ENCODE data around the gene PPFIA4.

PPFIA4 gene

DNA sequence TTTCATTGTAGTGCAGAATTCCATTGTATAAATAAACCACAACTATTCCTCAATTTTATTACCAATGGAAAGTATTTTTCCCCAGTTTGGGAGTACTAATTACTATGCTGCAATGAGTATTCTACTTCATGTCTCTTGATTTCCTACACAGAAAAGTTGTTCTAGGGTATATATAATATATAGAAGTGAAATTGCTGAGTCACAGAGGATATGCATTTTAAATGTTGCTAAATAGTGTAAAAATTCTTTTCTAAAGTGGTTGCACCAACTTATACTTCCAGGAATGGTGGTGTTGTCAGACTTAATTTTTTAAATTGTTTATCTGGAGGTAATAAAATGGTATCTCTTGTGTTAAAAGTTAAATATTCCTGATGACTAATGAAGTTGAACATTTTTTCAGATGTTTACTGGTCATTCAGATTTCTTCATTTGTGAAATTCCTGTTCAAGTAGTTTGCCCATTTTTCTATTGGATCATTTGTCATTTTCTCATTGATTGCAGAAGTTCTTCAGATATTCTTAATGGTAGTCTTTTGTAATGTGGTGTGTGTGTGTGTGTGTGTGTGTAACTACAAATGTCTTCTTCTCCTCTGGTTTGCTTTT lies 78.6 kb downstream of the PPFIA4 start:
- peak; percentile 20 for DNase-seq

DNA sequence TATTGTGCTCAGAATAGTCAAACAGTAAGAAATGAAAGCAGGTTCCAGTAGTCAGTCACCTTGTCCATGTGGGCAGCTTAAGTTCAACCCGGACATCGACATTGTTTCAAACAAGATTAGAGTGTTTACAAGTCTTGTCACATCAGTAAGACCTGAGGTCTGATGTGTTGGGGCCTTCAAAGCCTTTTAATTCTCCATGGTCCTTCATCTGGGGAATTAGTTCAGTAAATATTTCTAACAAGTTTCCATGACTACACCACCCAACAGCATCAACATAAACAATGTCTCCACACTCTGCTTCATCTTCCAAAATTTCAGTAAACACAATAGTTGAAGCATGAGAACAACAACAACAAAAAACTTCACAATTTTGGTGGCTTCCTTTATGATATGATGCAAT lies 86.2 kb downstream of the PPFIA4 start:
- no peak for DNase-seq

DNA sequence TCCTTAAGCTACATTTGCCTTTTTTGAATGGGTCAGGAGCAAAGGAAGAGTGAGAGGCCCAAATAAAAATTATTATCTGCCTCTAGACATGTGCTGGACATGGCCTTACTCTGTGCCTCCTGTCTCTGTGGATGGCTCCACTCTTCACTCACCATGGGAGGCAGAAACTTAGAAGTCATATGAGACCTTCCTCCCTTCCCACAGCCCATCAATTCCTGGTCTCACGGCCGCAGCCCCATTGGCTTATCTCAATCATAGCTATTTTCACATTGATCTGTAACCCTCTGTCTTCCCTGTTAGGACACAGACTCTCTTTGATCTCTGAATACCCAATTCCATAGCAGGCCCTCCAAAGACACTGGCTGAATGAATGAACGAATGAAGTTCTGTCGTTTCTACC lies 87.0 kb downstream of the PPFIA4 start:
- no peak for DNase-seq

DNA sequence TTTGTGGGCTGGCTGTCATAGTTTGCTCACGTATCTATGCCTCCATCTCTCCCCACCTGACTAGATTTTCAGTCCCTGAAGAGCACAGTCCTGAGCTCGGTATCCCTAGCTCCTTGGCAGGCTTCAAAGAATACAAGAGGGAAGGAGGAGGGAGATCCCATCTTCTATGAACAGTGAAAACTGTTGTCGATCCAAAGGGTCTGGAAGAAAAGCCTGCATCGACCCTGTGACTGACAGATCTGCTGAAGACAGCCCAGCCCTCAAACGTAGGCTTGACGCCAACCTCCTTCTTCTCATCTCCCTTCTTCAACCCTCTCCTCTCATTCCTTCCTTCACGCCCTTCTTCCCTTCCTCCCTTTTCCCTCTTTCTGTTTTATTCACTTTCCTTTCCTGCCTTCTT lies 87.9 kb downstream of the PPFIA4 start:
- DNase-seq, result no peak

GRCh38 chr1:203116091-203116820 lies 90.0 kb downstream of the PPFIA4 start:
- no peak for DNase-seq

GRCh38 chr1:203117611-203118575 lies 91.6 kb downstream of the PPFIA4 start:
- DNase-seq, result peak; percentile 53

GRCh38 chr1:203120325-203121153 lies 94.2 kb downstream of the PPFIA4 start:
- no peak for DNase-seq

DNA sequence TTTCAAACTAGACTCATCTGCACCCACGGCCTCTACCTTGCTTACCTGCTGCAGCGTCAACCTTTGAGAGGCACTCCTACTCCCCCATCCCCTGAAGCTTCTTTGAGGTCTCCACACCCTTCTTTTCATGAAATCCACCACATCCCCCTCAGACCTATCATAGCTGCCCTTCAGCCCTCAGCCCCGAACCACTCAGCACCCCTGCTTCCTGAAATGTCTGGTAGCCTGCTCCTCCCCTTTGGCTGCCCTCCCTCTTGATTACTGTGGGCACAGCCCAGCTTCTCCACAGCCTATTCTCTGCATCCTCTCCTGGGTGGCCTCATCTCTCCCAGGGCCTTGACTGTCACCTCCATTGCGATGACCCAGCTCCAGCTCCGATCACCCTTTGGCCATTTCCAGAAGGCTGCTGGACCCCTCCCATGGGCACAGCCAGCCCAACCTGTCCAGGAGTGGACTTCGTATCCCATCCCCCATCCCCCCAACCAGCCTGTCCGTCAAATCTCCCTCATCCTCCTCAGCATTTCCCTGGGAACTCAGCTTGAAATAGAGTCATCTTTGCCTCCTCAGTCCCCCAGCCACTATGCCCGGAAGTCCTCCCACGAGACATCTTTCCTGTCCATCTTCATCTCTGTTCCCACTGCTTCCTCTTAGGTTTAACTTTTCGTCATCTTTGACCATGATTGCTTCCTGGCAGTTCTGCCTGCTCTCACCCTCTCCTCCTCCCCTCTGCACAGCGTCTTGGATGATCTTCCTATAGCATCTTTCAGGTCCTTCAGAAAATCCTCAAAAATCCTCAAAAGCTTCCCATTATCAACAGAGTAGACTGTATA lies 95.1 kb downstream of the PPFIA4 start:
- no peak for DNase-seq

DNA sequence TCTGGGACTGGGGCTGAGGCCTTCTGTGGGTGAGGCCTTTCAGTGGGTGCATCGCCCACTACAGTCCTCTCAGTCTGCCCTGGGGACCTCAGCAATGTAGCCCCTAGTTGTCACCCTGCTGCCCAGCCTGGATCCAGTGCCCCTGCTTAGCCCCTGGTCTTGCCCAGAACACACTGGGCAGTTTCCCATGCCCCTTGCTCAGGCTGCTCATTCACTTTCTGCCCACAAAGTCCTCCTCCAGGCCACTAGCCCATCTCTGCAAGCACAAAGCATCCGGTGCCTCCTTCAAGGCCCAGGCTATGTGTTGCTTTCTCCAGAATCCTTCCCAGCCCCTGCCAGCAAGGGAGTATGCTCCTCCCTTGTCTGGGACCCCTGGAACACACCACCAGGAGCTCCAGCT lies 95.9 kb downstream of the PPFIA4 start:
- no peak for DNase-seq

GRCh38 chr1:203124011-203124410 lies 97.7 kb downstream of the PPFIA4 start:
- DNase-seq, result no peak

DNA sequence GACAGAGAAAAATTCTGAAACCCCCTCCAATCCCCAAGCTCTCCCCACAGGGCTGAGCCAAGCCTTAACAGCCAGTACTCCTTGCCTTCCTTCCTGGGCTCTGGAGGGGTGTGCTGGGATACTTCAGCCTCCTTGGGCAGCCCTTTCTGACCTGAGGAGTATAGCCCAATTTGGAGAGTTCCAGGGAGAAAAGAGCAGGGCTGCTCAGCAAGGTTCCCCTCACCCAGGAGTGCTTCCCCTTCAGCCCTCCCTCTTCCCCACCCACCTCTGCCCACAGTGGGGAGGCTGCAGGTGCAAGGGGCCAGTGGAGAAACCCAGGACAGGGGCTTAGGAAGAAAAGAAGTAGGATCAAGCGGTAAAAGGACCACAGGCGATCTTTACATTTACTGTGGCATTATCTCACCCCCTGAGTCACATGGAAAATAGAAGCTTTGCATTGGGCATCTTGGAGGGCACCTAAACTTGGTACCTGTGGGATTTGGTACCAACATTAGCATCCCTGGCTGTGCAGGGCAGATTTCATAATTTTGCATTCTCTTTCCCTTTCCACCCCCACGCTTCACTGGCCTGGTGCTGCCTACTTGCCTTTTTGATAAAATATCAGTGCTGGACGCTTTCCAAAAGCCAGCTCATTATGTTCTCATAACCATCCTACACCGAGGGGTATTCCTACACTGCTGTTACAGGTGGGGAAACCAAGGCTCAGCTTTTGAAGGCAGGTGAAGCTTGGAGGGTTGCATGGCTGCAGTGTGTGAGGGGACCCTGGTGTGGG lies 98.4 kb downstream of the PPFIA4 start:
- DNase-seq, result peak; percentile 12

DNA sequence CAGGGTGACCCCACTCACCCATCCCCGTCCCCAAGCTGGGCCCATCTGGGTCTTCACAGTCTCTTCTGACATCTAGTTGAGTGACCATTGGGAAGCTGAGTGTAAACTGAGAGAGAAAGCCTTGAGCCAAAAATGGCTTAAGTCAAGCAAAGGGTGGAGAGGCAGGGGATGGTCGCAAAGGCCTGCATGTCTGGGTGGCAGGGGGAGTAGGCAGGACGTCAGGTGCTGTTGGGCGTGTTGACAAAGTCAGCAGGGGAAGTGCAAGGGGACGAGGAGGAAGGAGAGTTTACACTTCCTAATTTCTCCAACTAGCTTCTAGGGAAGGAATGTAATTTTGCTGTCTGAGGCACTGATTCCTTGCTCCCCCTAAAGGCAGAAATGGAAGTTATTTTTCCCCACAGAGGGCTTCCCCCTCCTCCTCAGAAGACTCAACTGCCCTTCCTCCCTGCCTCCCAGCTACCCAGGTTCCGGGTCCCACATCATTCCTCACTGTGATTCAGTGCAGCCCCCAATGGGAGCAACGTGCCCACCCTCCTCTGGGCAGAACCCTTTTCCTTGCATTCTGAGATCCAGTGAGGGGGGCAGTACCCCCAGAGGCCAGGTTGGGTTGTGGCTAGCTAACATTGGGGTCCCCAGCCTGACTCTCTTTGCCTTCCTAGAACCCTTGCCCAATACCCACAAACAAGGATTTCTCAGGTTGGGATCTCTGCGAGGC lies 100.0 kb downstream of the PPFIA4 start:
- peak; percentile 41 for DNase-seq

DNA sequence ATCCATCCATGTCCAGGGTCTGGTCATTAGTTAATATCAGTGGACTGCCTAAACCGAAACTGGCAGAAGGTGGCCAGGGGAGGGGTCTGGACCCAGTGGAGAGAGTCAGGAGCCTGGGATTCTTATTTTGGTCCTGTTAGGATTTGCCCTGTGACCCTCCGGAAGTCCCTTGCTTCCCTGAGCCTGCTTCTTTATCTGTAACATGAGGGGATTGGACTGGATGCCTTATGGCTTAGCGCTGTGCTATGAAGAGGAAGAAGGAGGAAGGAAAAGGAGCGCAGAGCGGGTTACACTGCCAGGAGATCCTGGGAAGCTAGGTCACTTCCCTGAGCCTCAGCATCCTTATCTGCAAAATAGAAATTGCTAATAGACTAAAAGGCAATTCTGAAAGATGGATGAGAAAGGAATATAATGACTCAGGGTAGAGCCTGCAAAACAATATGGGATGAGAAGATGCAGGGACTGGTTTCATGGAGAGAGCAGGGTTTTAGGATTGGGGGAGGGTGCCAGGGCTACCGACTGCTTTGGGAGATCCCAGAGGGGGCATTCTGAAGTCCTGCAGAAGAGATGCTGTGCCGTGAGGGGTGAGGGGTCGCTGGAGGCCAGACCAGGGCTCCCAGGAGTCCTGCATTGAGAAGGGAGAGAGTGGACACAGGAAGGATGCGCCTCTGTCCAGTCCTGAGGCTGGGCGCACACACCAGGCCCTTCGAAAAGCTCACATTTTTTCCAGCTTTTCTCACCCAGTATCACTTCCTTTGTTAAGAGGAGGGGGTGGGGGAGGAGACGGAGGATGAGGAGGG lies 100.8 kb downstream of the PPFIA4 start:
- peak; percentile 31 for DNase-seq

GRCh38 chr1:203127666-203128430 lies 101.6 kb downstream of the PPFIA4 start, which contains the start of gene ADORA1:
Gene ADORA1 (plus strand): TSS chr1:203127726. CDS start chr1:203128842, 1,116 bp downstream.
- DNase-seq, result peak; percentile 45

GRCh38 chr1:203128431-203128715 lies 102.1 kb downstream of the PPFIA4 start:
- DNase-seq, result no peak

Data from fibroblast of skin of right quadriceps (primary cell).